Measurements from ENCODE around the gene NSD1.

DNA sequence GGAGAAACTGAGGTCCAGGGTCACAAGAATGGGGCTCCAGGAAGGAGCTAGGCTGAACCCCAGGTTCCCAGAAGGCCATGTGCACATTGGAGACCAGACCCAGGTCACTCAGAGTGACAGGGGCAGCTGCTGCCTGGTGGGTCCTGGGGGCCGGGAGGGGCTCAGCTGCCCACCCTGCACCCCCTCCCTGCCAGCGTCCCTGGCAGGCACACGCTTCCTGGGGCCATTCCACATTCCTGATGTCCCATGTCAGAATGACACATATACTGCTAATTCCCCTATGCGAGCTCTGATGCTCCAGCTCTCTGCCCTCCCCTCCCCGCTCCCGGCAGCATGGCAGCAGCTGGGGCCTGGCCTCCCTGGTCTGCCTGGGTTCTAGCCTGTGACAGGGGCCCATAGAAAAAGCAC lies 32.9 kb upstream of the NSD1 start:
- TF ChIP-seq POLR2AphosphoS5 (IDR thresholded peaks at IDR 0.05; ENCODE audit: low read depth, low read length) = no peak
- TF ChIP-seq TAF1 (IDR thresholded peaks at IDR 0.05; ENCODE audit: borderline replicate concordance, insufficient read depth, low read length) = no peak
- TF ChIP-seq, protein P1, sequence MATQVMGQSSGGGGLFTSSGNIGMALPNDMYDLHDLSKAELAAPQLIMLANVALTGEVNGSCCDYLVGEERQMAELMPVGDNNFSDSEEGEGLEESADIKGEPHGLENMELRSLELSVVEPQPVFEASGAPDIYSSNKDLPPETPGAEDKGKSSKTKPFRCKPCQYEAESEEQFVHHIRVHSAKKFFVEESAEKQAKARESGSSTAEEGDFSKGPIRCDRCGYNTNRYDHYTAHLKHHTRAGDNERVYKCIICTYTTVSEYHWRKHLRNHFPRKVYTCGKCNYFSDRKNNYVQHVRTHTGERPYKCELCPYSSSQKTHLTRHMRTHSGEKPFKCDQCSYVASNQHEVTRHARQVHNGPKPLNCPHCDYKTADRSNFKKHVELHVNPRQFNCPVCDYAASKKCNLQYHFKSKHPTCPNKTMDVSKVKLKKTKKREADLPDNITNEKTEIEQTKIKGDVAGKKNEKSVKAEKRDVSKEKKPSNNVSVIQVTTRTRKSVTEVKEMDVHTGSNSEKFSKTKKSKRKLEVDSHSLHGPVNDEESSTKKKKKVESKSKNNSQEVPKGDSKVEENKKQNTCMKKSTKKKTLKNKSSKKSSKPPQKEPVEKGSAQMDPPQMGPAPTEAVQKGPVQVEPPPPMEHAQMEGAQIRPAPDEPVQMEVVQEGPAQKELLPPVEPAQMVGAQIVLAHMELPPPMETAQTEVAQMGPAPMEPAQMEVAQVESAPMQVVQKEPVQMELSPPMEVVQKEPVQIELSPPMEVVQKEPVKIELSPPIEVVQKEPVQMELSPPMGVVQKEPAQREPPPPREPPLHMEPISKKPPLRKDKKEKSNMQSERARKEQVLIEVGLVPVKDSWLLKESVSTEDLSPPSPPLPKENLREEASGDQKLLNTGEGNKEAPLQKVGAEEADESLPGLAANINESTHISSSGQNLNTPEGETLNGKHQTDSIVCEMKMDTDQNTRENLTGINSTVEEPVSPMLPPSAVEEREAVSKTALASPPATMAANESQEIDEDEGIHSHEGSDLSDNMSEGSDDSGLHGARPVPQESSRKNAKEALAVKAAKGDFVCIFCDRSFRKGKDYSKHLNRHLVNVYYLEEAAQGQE (IDR thresholded peaks at IDR 0.05; ENCODE audit: insufficient read depth in 1 of 2, low read depth in 2 of 2, low read length in 2 of 2) = no peak

Data from PFSK-1 (cell line).